ENCODE data around the gene PHF21B.

The PHF21B gene

DNA sequence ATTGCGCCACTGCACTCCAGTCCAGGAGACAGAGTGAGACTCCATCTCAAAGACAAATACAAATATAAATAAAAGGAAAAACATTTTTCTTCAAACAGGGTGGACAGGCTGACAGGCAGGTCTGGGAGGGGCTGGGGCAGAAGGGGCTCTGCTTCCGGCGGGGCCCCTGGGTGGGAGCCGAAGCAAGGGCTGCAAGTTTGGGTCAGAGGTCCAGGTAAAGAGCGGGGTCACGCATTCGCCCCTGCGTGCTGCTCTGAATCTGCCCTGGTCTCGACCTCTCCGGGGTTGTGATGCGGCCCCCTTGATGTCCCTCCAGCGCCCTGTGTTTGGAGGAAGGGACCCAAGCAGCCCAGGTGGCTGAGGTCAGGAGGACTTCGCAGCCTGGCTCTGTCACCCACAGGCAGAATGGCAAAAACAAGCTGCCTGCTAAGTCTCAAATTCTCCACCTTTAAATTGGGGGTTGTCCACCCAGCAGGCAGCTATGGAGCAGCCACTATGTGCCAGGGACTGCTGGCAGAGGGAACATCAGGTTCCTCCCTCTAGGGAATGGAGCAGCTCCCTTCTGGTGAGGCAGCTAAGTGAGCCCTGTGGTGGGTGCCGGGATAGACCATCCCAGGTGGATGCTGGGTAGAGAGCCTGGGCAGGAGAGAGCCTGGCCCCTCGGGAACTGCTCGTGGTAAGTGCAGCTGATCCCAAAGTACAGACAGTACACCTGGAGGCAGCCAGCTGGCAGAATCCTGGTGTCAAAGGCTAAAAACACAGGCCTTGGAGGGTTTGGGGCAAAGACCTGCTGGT lies 10.3 kb upstream of the PHF21B start:
- DNase-seq (ENCODE audit: low read depth), result no peak
- H3K4me3 ChIP-seq (ENCODE audit: low read depth, low read length), result no peak overlapping the region

DNA sequence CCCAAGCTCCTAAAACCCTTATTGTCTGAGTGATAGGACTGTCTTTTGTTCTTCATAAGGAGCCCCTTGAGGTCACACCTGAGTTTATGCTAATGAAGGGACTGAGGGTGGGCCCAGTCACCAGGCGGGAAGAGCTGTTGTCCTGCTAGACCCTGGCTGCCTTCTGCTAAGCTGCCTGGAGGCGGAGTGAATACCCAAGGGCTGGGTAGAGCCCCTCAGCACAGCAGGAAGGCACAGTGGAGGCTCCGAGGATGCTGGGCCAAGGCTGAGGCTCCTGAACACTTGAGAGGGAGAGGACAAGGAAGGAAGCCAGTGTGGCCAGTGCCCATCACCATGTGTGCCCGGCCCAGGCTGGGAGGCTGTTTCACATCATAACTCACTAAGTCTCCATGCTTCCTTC lies 4.8 kb upstream of the PHF21B start:
- H3K4me3 ChIP-seq (ENCODE audit: low read depth, low read length), result no peak overlapping the region
- DNase-seq (ENCODE audit: low read depth), result no peak

DNA sequence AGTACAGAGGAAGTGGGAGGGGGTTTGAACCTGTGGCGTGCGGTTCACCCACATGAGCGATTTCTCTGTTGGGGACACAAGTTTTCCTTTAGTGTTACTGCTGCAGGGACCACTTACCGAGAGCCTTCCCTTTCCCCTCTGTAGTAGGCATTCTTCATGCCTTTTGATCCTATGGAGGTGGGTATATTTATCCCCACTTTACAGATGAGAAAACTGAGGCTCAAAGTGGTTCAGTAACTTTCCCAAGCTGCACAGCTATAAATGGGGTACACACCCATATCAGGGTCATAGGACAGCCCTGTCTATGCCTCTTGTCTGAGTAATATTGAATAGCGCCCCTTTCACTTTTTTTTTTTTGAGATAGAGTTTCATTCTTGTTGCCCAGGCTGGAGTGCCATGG lies 3.3 kb upstream of the PHF21B start:
- no peak overlapping the region for H3K4me3 ChIP-seq (ENCODE audit: low read depth, low read length)
- DNase-seq (ENCODE audit: low read depth), result no peak

DNA sequence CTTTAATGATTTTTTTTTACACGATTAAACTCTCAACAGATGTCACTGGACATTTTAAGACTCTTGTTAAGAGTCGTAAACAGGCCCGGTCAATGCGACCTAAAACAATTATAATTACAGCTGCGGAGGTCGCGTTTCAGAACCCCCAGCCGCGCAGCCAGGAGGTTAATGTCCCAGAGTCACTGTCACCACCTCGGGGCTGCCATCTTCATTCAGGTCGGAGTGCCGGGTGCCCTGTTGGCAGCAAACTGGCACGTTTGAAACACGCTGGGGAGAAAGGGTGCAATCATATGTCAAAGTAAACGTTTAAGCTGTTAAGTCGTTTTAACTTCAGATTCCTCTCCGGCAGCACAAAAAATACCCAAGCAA lies 711 bp upstream of the PHF21B start:
- no peak for DNase-seq (ENCODE audit: low read depth)
- H3K4me3 ChIP-seq (ENCODE audit: low read depth, low read length), result peak overlapping the region; percentile 59

DNA sequence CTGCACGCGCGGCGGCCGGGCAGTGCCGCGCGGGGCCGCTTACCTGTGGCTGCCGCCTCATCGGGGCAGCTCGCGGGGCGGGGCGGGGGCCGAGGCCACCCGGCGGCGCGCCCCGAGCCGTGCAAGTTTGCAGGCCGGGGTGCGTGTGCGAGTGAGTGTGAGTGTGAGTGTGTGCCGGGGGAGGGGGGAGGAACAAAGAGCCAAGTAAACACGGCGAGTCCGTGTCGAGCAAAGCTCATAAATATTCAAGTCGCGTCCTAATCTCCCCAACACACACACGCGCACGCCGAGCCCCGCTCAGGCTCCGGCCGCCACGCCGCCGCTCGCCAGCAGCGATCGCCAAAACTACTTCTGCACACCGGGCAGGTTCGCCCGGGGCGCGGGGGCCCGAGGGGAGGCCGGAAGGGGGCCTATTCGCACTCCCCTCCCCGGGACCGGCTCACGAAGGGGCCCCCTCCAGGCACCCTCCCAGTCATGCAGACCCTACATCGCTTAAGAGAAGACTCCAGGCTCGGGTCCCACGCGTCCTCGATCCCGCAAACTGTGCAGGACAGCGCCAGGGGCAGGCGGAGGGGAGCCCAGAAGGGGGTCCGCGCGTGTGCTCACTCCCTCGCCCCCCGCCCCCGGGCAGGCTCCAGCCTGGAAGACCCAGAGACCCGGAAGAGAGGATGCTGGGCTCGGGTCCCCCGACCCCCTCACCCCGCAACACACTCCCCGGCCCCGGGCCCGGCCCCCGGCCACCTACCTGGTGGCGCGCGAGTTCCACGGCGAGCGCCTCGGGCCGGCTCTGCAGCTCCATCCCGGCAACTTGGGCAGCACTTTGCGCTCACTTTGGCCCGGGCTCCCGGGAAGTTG lies 827 bp downstream of the PHF21B start:
- DNase-seq (ENCODE audit: low read depth), result no peak

DNA sequence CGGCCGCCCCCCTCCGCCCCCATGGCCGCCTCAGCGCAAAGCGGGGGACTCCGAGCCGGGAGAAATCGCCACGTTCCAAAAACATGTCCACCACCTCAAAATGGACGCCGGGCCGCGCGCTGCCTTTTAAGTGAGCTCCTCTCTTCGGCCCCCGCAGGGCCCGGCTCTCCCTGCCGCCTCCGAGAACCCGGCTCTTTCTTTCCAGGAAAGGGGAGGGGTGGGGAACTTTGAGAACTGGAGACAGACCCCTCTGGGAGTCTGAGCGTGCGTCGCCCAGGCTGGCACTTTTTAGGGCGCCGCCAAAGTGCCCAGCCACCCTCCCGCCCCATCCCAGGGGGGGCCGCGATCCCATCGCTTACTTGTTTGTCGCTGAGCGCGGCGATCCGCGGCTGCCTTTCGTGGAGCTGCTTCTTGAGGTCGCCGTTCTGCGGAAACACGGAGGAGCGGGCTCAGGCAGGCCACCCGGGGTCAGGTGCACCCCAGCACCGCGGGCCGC lies 1.6 kb downstream of the PHF21B start:
- H3K4me3 ChIP-seq (ENCODE audit: low read depth, low read length), result peak overlapping the region; percentile 31
- DNase-seq (ENCODE audit: low read depth), result no peak

More for the DNA sequence above, 827 bp downstream of the PHF21B start:
- H3K4me3 ChIP-seq (ENCODE audit: low read depth, low read length), result peak overlapping the region; percentile 59

DNA sequence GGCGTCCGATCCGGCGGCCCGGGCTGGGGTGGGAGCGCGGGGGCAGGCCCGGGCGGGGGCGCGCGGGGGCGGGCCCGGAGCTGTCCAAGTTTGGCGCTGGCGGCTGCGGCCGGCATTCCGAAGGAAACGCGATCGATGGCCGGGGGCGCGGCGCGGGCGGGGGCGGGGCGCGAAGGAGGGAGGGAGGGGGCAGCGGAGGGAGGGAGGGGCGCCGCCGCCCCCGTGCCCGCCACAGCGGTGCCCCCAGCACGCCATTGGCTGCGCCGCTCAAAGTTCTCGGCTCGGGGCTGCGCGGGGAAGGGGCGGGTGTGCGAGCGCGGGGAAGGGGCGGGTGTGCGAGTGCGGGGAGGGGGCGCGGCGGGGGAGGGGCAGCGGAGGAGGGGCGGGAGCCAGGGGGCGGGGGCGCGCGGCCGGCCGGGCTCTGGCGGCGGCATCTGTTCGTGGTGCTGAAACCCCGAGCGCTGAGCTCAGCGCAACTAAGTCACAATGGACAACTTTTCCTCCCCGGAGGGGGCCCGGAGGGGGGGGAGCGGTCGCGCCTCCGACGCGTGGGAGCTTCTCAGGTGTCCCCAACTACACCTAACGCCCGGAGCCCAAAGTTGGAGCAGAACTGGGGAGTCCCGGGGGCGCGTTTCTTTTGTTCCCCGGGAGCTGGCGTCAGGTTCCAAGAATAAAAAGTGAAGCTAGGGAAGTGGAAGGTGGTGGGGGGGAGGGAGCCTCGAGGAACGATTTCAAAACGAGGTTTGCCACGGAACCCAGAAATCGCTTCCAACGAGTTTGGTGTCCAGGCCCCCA lies 2.2 kb downstream of the PHF21B start:
- H3K4me3 ChIP-seq (ENCODE audit: low read depth, low read length), result peak overlapping the region; percentile 31

DNA sequence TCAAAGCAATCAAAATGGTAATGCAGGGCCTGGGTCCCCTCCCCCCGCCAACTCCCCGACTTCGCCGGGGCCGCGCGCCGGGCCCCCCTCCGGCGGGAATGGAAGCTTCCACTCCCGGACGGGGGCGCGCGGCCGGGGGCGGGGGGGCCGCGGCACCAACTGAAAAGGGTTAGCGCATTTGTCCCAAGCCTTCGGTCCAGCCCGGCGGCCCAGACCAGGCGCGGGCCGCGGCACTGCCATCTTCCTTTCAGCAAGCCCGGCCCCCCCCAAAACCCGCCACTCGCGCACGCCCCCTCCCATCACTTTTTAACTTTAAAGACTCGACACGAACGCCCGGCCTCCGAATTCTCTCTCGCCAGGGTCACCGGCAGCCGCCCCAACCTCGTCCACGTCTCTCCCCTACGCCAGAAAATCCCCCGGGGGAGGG lies 2.8 kb downstream of the PHF21B start:
- no peak for DNase-seq (ENCODE audit: low read depth)

More for the DNA sequence above, 2.2 kb downstream of the PHF21B start:
- DNase-seq (ENCODE audit: low read depth), result no peak

DNA sequence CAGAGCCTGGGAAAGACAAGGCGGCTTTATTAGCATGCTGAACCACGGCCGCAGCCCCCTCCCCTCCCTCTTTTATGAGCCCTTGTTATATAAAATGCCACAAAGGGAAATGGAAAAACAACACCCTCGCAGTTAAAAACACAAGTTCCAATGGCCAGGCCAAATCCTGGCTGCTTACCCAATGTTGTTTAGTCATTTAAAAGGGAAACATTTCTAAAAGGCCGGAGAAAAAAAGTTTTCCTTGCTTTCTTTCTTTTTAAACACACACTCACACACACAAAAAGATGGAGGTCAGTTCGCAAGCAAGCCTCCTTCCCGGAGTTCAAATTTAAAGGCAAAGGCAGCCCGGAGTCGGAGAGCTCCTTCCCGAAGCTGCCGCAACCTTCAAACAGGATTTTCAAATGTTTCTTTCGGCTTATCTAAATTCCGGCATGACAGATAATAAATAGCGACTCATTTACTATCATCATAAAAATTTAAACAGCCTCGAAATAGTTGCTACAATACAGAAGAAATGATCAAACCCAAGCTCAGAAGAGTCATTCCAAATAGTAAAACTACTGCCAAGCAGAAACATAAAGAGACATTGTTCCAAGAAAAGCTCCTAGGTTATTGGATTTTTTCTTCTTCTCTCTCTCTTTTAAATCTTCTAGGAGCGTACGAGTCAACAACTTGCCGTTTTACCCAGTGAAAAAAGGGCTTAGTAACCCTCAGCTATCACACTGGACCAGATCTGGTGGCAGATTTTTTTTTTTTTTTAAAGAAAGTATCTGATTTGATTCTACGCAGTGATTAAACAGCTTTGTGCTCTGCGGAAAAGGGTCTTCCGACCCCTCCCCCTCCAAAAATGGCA lies 3.5 kb downstream of the PHF21B start:
- DNase-seq (ENCODE audit: low read depth), result no peak
- no peak overlapping the region for H3K4me3 ChIP-seq (ENCODE audit: low read depth, low read length)

More for the DNA sequence above, 2.8 kb downstream of the PHF21B start:
- no peak overlapping the region for H3K4me3 ChIP-seq (ENCODE audit: low read depth, low read length)

DNA sequence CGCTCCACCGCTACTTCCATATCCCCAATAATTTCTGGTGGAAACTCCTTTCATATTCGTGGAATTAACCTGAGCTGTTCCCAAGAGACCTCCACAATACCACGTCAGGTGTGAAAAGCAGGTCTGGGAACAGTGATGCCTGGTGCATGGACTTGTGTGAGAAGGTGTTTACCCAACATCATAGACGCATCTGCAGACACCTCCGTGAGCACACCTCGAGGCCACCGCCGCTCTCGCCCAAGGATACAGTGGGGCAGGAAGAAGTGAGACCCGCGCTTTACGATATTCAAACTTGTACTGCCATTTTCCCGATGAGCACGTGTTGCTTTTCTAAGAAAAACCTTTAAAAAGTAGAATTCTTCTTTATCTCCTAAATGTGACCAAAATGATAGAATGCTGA lies 8.2 kb downstream of the PHF21B start:
- H3K4me3 ChIP-seq (ENCODE audit: low read depth, low read length), result no peak overlapping the region
- DNase-seq (ENCODE audit: low read depth), result no peak

DNA sequence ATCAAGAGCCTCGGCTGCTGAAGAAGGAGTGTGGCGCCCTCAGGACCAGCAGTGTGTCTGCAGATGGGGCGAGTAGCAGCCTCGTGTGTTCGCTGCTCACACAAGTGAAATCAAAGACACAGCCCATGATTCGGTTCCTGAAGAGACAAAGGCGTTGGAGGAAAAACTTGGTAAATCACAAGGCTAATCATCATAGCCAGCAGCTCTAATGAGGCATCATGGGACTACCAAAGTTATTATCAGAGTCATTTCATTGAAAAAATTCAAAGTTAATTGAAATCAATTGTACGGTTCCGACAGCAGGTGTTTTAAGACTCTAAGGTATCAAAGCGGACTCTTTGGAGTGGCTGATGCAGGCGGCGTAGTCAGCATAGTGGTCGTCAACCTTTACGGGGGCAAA lies 9.5 kb downstream of the PHF21B start:
- no peak overlapping the region for H3K4me3 ChIP-seq (ENCODE audit: low read depth, low read length)
- DNase-seq (ENCODE audit: low read depth), result no peak

DNA sequence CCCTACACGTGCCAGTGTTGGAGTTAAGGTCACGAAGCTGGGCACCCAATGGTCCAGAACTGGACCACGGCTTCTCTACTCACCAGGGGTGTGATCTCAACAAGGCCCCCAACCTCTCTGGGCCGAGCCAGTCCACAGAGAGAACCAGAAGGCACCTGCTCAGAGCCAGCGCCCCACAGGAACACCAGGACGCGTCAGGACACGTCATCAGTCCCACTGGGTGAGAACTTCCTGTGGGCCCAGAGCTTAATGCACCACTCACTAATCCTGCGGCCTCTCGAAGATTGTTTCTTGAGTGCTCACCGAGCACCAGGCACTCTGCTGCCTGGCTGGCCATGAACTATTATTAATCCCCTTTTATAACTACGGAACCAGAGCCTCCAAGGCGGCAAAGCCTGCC lies 10.1 kb downstream of the PHF21B start:
- H3K4me3 ChIP-seq (ENCODE audit: low read depth, low read length), result no peak overlapping the region
- DNase-seq (ENCODE audit: low read depth), result no peak

DNA sequence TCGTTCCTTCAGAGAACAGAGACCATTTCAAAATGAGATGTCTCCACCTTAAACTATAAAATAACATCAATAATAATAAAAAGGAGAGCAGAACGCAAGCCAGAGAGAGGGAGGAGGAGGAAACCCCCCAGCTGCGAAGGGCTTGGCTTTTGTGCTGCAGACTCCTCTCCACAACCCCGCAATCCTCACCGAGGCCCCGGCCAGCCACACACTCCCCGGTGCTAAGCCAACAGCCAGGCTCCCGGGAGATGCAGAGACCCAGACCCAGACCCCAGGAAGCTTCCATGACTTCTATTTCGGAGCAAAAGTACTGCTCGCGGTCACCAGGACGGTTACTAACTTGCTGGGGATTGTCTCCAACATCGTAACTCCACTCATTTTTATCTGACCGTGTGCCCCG lies 10.6 kb downstream of the PHF21B start:
- no peak overlapping the region for H3K4me3 ChIP-seq (ENCODE audit: low read depth, low read length)

DNA sequence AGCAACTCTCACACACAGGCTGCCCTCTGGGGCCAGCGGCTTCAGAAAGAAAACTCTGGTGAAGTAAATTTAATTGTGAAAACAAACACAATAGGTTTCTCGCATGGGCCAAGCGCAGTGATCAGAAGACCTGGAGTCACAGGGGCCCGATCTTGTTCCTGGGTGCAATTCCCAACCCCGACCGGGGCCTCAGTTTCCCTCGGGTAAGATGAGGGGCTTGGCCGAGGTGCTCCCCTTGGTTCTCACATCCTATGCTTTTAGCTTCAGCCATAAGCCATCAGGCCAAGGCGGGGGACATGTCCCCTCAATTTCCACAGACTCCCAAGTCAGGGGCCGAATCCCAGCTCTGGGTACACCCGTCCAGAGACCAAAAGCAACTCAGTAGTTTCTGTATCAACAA lies 11.5 kb downstream of the PHF21B start:
- no peak overlapping the region for H3K4me3 ChIP-seq (ENCODE audit: low read depth, low read length)
- DNase-seq (ENCODE audit: low read depth), result no peak

More for the DNA sequence above, 10.6 kb downstream of the PHF21B start:
- DNase-seq (ENCODE audit: low read depth), result no peak

DNA sequence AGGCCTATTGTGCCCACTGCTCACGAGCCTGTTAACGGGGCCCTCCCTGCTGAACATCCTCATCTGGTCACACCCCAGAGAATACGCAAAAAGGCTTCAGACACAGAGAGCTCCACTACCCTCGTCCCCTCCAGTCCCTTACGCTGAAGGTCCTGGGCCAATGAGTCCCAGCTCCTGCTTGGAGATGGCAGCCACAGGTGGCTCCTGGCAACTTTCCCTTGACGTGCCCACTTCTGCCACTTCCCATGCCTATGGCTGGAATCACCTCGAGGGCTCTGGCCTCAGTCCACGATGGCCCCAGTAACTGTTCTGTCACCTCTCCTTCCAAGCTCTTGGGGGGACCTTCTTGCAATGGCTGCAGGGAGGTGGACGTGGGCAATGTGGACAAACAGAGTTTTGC lies 12.7 kb downstream of the PHF21B start:
- H3K4me3 ChIP-seq (ENCODE audit: low read depth, low read length), result no peak overlapping the region
- DNase-seq (ENCODE audit: low read depth), result no peak

DNA sequence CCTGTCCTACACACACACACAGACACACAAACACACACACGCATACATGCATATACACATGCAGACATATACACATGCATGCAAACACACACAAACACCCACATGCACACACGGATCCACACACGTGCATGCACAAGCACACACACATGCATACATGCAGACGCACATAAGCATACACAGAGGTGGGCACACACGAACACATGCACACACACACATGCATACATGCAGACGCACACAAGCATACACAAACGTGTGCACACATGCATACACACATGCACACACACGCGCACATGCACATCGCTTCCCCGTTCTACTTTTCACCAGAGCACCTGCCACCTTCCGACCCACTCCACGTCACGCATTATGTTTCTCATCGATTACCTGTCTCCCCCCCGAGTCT lies 13.2 kb downstream of the PHF21B start:
- no peak overlapping the region for H3K4me3 ChIP-seq (ENCODE audit: low read depth, low read length)
- no peak for DNase-seq (ENCODE audit: low read depth)

DNA sequence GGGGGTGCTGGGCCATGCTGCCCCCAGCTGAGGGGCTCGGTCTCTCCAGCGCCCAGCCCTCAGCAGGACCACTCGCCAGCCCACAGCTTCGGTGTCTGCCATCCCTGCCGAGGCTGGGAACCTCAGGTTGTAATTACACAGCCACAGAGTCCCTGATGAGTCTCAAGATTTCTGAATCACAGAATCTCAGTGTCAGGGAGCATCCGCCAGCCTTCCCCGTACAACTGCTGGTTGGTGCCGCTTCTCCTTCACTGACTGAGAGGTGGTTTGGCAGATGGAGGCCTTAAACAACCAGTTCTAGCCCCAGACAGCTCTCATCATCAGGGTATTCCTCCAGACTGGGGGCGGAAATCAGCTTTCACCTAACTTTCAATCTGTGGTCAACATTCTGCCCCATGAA lies 13.7 kb downstream of the PHF21B start:
- no peak overlapping the region for H3K4me3 ChIP-seq (ENCODE audit: low read depth, low read length)
- DNase-seq (ENCODE audit: low read depth), result no peak

DNA sequence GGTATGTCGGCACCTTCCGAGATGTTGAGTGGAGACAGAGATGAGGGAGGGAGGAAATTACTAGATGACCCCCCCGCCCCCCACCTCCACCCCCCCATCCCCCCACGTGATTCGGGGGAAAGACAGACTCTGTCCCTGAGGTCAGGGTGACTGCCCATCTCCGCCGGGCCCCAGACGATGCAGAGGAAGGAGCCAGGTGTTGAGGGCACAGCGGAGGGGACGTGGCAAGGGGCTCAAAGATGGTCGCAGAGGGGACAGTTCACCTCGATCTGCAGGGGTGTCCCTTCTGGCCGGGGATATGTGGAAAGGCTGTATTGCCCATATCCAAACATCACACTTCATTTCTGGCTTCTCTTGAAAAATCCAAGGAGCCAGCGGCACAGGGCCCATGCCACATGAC lies 14.1 kb downstream of the PHF21B start:
- no peak overlapping the region for H3K4me3 ChIP-seq (ENCODE audit: low read depth, low read length)
- DNase-seq (ENCODE audit: low read depth), result no peak

DNA sequence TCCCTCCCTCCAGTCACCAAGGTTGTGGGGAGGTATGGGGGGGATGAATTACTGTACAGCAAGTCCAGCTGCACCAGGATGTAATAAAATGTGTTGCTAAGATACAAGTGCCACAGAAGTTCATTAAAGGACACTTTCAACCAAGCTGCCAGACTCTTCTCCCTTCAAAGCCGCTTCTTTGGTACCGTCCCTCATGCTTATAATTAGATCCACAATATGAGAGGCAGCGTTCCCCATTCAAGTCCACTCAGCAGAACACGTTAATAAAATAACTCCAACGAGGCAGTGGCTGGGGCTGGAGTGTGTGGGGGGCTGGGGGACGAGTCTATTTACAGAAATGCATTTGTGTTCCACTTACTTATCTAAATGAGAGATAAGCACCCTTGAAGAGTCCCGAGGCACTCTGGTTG lies 14.7 kb downstream of the PHF21B start:
- no peak for DNase-seq (ENCODE audit: low read depth)
- H3K4me3 ChIP-seq (ENCODE audit: low read depth, low read length), result no peak overlapping the region

Data from skeletal muscle cell (primary cell).